Smooth muscle cell (in vitro differentiated cells): ENCODE results near the gene NCOA6. TPM values are rescaled to one million over a fixed set of nuclear protein-coding genes. Genes with fewer than 3 reads are reported as not detected.

Experiments
- DNase-seq: peaks from one replicate; lab custom pipeline; 2025; ENCODE audit not compliant: unreplicated experiment; lab: John Stamatoyannopoulos, UW
- H2AFZ ChIP-seq: fragments of 200-600 bp; sonication (generic); 2 replicates; pipeline ENCODE4 v1.6.0; 2016; ENCODE audit warnings: antibody characterized with exemption, low read depth, mild to moderate bottlenecking
- H3F3A ChIP-seq: fragments of 200-600 bp; sonication (generic); 2 replicates; pipeline ENCODE4 v1.6.0; 2017; ENCODE audit warnings: antibody characterized with exemption, low read depth
- H3K27ac ChIP-seq: fragments of 200-600 bp; sonication (generic); 2 replicates; pipeline ENCODE4 v1.5.1; 2016; ENCODE audit warnings: low read depth, mild to moderate bottlenecking
- H3K27me3 ChIP-seq: fragments of 200-600 bp; sonication (generic); 2 replicates; pipeline ENCODE4 v1.6.1; 2016; ENCODE audit warnings: low read depth, mild to moderate bottlenecking
- H3K36me3 ChIP-seq: fragments of 200-600 bp; sonication (generic); 2 replicates; pipeline ENCODE4 v1.5.1; 2016; ENCODE audit warnings: low read depth
- H3K4me1 ChIP-seq: fragments of 200-600 bp; sonication (generic); 2 replicates; pipeline ENCODE4 v1.5.1; 2016; ENCODE audit warnings: low read depth
- H3K4me2 ChIP-seq: fragments of 200-600 bp; sonication (generic); 2 replicates; pipeline ENCODE4 v1.6.0; 2016; ENCODE audit warnings: mild to moderate bottlenecking
- H3K4me3 ChIP-seq: fragments of 200-600 bp; sonication (generic); 2 replicates; pipeline ENCODE4 v1.5.1; 2016; ENCODE audit warnings: mild to moderate bottlenecking
- H3K79me2 ChIP-seq: fragments of 200-600 bp; sonication (generic); 2 replicates; pipeline ENCODE4 v1.6.0; 2016; ENCODE audit warnings: low read depth, mild to moderate bottlenecking
- H3K9ac ChIP-seq: fragments of 200-600 bp; sonication (generic); 2 replicates; pipeline ENCODE4 v1.6.0; 2016; ENCODE audit warnings: low read depth
- H3K9me3 ChIP-seq: fragments of 200-600 bp; sonication (generic); replicated peaks from 2 replicates; pipeline ENCODE4 v1.5.1; 2016; ENCODE audit warnings: low read depth
- H4K20me1 ChIP-seq: fragments of 200-600 bp; sonication (generic); 2 replicates; pipeline ENCODE4 v1.6.0; 2016; ENCODE audit warnings: low read depth
- CTCF ChIP-seq: fragments of 200-600 bp; sonication (generic); IDR thresholded peaks from 2 replicates; pipeline ENCODE4 v1.5.1; 2017; ENCODE audit warnings: borderline replicate concordance, mild to moderate bottlenecking, antibody characterized with exemption; ENCODE audit not compliant: insufficient read depth, poor library complexity, severe bottlenecking
- WGBS: methylation state at CpG from one replicate; pipeline ENCODE4 v1.1.7; 2016; ENCODE audit warnings: low lambda C conversion rate; 5-methylcytosine and 5-hydroxymethylcytosine counted together
- polyA plus RNA-seq: library from polyadenylated mRNA; unstranded; fragments of >200 nt; fragmentation: Nextera tagmentation; extraction: Ambion mirVana; gene quantifications from 2 replicates; pipeline ENCODE4 v1.2.1, GENCODE V29; 2016
- total RNA-seq: library from RNA; depleted of rRNA; stranded (reverse); fragments of >200 nt; gene quantifications from 2 replicates; pipeline ENCODE4 v1.2.3, GENCODE V29; 2014

NCOA6 gene
- total and polyA plus RNA-seq, 2 experiments from 2014 or later: 15.6 to 19.0 TPM

- no peak overlapping the region for H3K4me2 ChIP-seq
- no peak for TF ChIP-seq CTCF
- no peak overlapping the region for H2AFZ ChIP-seq
- H3K27me3 ChIP-seq: no peaks in the 10 kb centered on the region
- no peaks in the 10 kb centered on the region for H3K79me2 ChIP-seq
- no peak overlapping the region for H3K27ac ChIP-seq
- no peaks in the 10 kb centered on the region for H3F3A ChIP-seq
- DNase-seq: no peak
- no peaks in the 10 kb centered on the region for H3K9me3 ChIP-seq
- H3K9ac ChIP-seq: no peak overlapping the region
- H3K4me3 ChIP-seq: no peak overlapping the region
- H3K36me3 ChIP-seq: peaks cover 12% of the 10 kb centered on the region
- H3K4me1 ChIP-seq: no peaks in the 10 kb centered on the region
- 100% methylated on average over 3 of the region's 3 CpGs for WGBS
- H4K20me1 ChIP-seq: no peaks in the 10 kb centered on the region
These were observed 78.8 kb downstream of the NCOA6 start for GRCh38 chr20:34746674-34747073.

GRCh38 chr20:34744847-34745246 is 80.6 kb downstream of the NCOA6 start:
- no peak overlapping the region for H2AFZ ChIP-seq
- TF ChIP-seq CTCF: no peak
- H3K36me3 ChIP-seq: peaks cover 12% of the 10 kb centered on the region
- no peak for DNase-seq
- no peaks in the 10 kb centered on the region for H3K27me3 ChIP-seq
- no peak overlapping the region for H3K4me2 ChIP-seq
- H3K4me1 ChIP-seq: no peaks in the 10 kb centered on the region
- no peaks in the 10 kb centered on the region for H3K9me3 ChIP-seq
- no peaks in the 10 kb centered on the region for H3K79me2 ChIP-seq
- H3K9ac ChIP-seq: no peak overlapping the region
- no peak overlapping the region for H3K27ac ChIP-seq
- H4K20me1 ChIP-seq: no peaks in the 10 kb centered on the region
- WGBS: 94% methylated on average over 1 of the region's 1 CpG
- H3K4me3 ChIP-seq: no peak overlapping the region
- H3F3A ChIP-seq: no peaks in the 10 kb centered on the region

GRCh38 chr20:34744340-34744739 is 81.1 kb downstream of the NCOA6 start:
- no peak overlapping the region for H3K27ac ChIP-seq
- WGBS: 91% methylated on average over 3 of the region's 3 CpGs

More at GRCh38 chr20:34744340-34744739, 81.1 kb downstream of the NCOA6 start:
- H3K4me2 ChIP-seq: no peak overlapping the region
- H3K4me1 ChIP-seq: no peaks in the 10 kb centered on the region
- H3K27me3 ChIP-seq: no peaks in the 10 kb centered on the region
- no peak for DNase-seq
- no peak overlapping the region for H2AFZ ChIP-seq
- no peaks in the 10 kb centered on the region for H4K20me1 ChIP-seq
- TF ChIP-seq CTCF: no peak
- H3K9ac ChIP-seq: no peak overlapping the region
- no peaks in the 10 kb centered on the region for H3F3A ChIP-seq
- H3K36me3 ChIP-seq: peaks cover 12% of the 10 kb centered on the region
- H3K4me3 ChIP-seq: no peak overlapping the region
- no peaks in the 10 kb centered on the region for H3K79me2 ChIP-seq
- H3K9me3 ChIP-seq: no peaks in the 10 kb centered on the region
